CD4-positive, alpha-beta T cell treated with Interleukin-17A for 4 hours (primary cell): ENCODE results near the gene MKNK2.
"Not testable (repeated sequence)": the region's sequence is repeated elsewhere in the genome, so short reads cannot be mapped to it uniquely, and the experiment has no call there.

Source experiments
- DNase-seq: peaks from one replicate; pipeline ENCODE4 v3.0.0-alpha.2; 2020; ENCODE audit warnings: mixed read lengths

The MKNK2 gene

DNA sequence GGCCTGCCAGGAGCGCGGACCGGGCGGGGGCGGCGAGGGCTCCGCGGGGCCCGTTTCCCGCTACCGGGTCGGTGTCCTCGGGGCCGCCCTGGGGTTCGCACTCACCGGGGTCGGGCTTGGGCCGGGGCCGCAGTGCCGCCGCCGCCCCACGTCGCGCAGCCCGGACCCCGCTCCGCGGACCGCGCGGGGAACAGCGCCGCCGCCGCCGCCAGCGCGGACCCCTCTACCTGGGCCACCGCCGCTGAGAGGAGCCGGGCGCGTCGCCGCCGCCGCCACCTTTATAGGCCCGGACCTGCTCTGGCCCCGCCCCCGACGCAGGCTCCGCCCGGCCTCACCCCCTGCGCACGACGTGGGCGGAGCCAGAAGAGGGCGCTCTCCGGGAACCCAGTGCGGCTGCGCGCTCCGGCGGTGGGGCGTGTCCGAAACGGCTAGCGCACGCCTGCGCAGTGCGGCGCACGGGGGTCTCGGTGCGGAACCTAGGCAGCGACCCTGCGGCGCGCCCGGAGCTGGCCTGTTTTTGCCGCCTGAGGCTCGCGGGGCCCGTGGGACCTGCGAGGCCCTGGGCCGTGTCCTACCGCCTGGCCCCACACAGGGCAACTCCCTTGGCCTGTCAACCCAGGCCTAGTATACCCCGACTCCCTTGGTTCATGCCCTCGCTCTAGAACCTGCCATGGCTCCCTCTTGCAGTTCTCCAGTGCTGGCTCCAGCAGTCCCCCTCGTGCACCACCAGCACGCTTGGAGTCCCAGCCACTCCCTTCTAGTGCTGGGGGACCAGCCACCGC, at the start of gene MKNK2:
Gene MKNK2, minus strand, starts transcription at position 254 of the 782 bp plus-strand sequence. CDS start 393 bp downstream, outside the sequence.
- peak; percentile 97 for DNase-seq

- DNase-seq, result no peak
Observed at GRCh38 chr19:2100719-2101061, 49.6 kb upstream of the MKNK2 start.

DNA sequence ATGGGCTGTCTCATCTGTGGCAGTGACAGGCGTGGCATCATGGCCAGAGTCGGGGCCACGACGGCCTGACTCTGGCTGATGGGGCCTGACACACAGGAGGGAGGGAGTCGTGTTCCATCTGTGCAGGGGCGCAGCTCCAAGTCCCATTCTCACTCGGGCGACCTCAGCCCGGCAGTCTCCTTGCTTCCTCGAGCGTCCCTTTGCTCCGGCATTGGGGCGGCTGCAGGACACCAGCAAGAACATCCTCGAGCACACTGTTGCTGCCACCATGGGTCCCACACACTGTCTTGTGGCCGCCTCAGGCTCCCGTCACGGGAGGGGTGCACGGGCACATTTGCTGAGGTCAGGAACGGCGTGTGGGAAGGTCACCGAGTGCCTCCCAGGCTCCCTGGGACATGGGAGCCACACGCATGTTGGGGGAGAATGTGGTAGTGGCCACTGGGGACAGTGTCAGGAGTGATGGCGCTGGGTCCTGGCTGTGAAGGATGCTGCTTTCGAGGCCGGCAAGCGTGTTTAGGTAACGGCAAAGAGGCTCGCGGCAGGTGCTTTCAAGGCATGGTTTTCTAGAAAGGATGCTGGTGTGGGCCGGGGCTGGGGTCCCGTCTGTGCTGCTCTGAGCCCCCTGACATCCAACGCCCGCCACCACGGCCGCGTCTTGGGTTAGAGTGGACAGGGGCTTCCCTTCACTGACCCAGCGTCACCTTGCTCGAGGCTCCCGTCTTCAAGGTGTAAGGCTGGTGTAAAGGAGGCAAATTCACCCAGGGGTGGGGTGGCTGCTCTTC, 49.1 kb upstream of the MKNK2 start:
- no peak for DNase-seq

DNA sequence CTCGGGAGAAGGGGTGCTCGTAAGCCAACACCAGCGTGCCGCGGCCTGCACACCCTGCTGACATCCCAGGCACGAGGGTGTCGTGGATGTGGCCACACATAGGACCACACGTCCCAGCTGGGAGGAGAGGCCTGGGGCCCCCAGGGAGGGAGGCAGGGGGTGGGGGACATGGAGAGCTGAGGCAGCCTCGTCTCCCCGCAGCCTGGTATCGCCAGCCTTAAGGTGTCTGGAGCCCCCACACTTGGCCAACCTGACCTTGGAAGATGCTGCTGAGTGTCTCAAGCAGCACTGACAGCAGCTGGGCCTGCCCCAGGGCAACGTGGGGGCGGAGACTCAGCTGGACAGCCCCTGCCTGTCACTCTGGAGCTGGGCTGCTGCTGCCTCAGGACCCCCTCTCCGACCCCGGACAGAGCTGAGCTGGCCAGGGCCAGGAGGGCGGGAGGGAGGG, 48.0 kb upstream of the MKNK2 start:
- no peak for DNase-seq

DNA sequence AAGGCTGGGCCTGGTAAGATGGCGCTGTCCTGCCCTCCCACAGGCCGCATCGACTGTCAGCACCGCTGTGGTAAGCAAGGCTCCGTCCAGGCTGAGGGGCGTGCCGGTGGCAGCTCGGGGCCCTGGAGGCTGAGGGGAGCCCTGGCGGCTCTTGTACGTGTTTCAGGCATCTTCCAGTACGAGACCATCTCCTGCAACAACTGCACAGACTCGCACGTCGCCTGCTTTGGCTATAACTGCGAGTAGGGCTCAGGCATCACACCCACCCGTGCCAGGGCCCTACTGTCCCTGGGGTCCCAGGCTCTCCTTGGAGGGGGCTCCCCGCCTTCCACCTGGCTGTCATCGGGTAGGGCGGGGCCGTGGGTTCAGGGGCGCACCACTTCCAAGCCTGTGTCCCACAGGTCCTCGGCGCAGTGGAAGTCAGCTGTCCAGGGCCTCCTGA, 46.9 kb upstream of the MKNK2 start:
- no peak for DNase-seq

DNA sequence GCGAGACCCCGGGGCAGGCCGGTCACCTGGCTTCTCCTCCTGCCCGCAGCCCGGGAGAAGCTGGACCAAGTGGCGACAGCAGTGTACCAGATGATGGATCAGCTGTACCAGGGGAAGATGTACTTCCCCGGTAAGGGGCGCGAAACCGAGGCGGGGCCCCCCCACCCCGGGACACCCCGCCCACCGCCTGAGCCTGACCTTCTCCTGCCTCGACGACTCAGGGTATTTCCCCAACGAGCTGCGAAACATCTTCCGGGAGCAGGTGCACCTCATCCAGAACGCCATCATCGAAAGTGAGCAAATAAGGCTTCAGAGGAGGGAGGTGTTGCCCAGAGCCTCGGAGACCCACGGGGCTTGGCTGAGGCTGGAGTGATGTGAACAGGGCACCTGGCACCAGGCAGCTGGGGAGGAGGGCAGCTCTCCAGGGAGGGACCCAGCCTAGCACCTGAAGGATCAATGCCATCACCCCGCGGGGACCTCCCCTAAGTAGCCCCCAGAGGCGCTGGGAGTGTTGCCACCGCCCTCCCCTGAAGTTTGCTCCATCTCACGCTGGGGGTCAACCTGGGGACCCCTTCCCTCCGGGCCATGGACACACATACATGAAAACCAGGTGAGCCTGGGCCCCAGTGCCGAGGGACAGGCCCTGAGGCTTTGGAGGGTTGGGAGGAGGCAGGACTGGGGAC, 46.3 kb upstream of the MKNK2 start:
- DNase-seq, result peak; percentile 52

DNA sequence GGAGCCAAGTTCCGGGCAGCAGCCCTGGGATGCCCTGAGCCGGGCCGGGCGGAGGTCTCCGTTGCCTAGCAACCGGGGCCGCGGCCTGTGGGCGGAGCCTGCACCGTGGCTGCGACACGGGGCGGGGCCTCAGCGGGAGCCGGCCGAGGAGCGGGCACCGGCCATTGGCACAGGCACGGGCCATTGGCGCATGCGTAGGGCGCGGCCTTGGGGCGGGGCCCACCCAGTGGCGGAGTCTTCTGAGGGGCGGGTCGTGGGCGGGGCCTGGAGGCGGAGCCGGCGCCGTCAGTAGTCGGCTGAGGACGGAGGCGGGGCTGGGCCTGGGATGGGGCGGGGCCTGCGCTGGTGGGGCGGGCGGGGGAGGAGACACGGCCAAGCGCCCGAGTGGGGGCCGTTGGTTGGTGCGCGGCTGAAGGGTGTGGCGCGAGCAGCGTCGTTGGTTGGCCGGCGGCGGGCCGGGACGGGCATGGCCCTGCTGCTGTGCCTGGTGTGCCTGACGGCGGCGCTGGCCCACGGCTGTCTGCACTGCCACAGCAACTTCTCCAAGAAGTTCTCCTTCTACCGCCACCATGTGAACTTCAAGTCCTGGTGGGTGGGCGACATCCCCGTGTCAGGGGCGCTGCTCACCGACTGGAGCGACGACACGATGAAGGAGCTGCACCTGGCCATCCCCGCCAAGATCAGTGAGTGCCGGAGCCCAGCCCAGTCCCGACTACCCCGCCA, 45.6 kb upstream of the MKNK2 start, which contains the start of gene IZUMO4:
Gene IZUMO4, plus strand, starts transcription at position 436 of the 723 bp plus-strand sequence. Its CDS starts 31 bp downstream, at position 467.
- peak; percentile 100 for DNase-seq

GRCh38 chr19:2096034-2096479, 45.0 kb upstream of the MKNK2 start, which contains the start of gene MOB3A:
MOB3A (minus strand) TSS chr19:2096326; CDS start chr19:2078560, 17,766 bp downstream.
- peak; percentile 88 for DNase-seq

GRCh38 chr19:2091926-2092525, 41.0 kb upstream of the MKNK2 start:
- not testable (repeated sequence) for DNase-seq

GRCh38 chr19:2089727-2090053, 38.6 kb upstream of the MKNK2 start:
- no peak for DNase-seq

GRCh38 chr19:2089001-2089711, 38.1 kb upstream of the MKNK2 start:
- peak; percentile 29 for DNase-seq

DNA sequence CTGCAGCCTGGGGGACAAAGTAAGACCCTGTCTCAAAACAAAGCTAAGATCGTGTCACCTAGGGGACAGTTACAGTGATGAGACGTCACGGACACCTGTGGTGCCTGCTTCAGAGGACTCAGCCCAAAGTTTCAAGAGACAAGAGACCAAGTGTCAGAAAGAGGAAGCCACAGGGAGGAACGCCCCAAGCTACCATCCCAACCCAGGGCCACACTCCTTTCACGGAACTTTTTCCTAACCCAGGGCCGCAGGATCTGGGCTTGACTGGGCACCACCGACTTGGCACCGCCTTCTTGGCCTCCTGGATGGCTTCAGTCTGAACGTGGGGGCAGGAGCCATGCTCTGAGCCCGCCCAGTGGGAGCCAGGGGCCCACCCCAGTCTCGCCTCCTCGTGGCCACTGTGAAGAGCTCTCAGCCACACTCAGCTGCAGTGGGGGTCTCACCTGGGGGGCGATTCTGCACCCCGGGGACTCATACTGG, 36.6 kb upstream of the MKNK2 start:
- DNase-seq, result peak; percentile 32

- peak; percentile 54 for DNase-seq
Observed at GRCh38 chr19:2086695-2087620, 35.9 kb upstream of the MKNK2 start.

DNA sequence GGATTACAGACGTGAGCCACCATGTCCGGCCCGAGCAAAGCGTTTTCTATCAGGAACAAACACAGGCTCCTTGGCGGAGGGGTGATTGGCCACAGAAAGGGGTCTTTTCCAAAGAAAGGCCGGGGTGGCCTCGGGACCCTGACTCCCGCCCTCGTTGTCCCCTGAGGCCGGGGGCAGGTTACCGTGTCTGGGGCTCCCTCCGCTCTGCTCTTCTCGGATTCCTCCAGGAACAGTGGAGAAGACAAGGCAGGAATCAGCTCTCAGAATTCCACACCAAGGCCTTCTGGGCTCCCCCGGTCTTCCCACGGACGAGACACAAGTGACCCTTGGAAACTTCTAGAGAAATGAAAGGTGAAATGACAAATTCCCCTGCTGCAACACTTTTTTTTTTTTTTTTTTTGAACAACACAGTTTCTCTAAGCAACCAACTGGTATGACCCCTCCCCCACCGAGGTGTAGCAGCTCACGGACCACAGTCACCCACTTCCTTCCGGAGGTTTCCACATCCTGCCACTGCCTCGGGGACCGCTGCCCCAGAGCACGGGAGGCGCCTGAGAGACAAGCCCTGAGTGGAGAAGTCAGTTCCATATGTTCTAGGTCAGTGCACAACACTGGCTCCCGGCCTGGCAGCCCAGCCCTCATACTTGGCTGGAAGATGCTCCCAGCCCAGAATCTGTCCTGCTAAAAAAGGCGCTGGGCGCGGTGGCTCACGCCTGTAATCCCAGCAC, 34.1 kb upstream of the MKNK2 start:
- DNase-seq, result peak; percentile 96

DNA sequence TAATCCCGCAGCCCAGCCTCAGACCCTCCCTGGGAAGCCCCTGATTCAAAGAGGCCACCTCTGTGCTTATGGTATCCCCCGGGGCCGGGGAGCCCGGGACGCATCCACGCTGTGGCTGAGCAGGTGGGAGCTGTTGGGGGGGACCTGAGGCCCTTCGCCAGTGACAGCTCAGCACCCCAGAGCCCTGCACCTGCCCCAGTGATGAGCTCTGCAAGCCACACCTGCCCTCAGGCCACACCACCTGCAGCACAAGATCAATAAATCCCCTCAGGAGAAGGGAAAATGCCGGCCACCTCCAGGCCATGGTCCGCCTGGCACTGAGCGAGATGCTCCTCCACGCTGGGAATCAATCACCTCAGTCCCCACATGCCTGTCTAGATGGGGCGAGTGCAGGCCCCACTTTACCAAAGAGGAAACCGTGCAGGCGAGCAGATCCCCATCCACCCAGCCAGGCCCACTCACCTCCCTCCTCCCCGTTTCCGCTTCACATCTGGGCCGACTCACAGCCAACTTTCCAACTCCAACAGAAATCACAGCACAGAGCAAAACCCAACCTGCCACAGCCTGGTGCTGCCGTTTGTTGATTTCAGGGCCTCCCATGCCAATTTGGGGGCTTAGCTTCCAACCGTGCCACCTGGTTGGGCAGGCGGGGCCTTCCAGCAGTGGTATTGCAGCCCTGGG, 32.3 kb upstream of the MKNK2 start:
- peak; percentile 83 for DNase-seq

DNA sequence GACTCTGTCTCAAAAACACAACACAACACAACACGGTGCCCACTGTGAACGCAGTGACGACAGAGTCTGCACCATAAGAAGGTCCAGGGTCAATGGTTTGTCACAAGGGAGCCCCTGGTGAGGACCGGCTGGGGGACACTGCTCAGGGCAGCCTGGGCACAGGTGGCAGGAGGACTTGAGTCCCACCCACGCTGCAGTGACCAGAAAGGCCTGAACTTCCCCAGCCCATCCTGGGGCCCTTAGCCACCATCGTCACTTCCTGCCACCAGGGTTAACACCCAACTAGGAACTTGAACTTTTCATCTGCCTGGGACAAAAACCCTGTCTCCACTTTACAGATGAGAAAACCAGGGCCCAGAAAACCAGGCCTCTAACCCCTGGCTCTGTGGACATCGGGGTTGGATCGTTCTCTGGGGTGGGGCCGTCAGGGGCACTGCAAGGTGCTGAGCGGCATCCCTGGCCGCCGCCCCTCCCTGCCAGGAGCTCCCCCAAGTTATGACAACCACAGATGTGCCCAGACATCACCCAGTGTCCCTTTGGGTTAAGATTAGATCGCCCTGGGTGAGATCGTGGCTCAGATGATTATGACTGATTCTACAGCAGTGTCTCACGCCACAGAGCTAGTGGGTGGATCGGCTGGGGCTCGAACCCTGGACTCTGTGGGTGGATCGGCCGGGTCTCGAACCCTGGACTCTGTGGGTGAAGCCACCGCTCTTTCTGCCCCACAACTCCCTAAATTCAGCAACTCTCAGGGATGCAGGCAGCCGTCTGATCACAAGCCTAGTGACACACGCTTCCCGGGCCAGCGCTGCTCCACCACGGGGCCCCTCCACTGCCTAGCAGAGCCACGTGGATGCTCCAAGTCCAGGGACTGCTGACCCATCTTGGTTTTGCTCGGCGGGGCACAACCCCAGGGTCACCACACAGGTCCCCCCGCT, 31.1 kb upstream of the MKNK2 start:
- peak; percentile 57 for DNase-seq

DNA sequence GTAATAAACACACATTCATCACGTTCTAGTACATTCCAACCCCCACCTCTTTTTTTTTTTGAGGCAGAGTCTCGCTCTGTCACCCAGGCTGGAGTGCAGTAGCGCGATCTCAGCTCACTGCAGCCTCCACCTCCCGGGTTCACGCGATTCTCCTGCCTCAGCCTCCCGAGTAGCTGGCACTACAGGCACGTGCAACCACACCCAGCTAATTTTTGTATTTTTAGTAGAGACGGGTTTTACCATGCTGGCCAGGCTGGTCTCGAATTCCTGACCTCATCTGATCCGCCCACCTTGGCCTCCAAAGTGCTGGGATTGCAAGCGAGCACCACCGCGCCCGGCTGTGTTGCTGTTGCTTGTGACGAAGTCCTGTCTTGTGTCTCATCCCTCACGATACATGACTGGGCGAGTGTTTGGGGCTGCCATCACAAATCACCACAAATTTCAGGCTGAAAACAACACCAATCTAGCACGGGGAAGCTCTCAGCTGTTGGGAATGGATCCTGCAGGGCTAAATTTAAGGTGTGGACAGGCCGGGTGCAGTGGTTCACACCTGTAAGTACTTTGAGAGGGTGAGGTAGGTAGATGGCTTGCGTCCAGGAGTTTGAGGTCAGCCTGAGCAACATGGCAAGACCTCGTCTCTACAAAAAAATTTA, 29.4 kb upstream of the MKNK2 start:
- no peak for DNase-seq
